Activated CD4-positive, alpha-beta T cell treated with anti-CD3 and anti-CD28 coated beads, Interleukin-2, amount 50 U/mL, for 24 hours (primary cell): ENCODE results near the gene NMNAT2.

Source experiments
- DNase-seq, 2 donors: peaks; one replicate each; pipeline ENCODE4 v3.0.0-alpha.2; 2020; ENCODE audit warnings: low read depth in 1 of 2, low spot score in 1 of 2

NMNAT2 gene

GRCh38 chr1:183366116-183366515 lies 52.1 kb downstream of the NMNAT2 start:
- DNase-seq: no peak

GRCh38 chr1:183365676-183366075 lies 52.5 kb downstream of the NMNAT2 start:
- DNase-seq: no peak

GRCh38 chr1:183365093-183365492 lies 53.1 kb downstream of the NMNAT2 start:
- DNase-seq: no peak

GRCh38 chr1:183363972-183364371 lies 54.2 kb downstream of the NMNAT2 start:
- no peak for DNase-seq

- no peak for DNase-seq
These were observed 57.1 kb downstream of the NMNAT2 start for GRCh38 chr1:183361081-183361480.

- no peak for DNase-seq
These were observed 57.7 kb downstream of the NMNAT2 start for GRCh38 chr1:183360473-183360872.

- DNase-seq: no peak
These were observed 61.5 kb downstream of the NMNAT2 start for GRCh38 chr1:183356534-183357182.

- no peak for DNase-seq
These were observed 62.4 kb downstream of the NMNAT2 start for GRCh38 chr1:183355797-183356196.

GRCh38 chr1:183355181-183355580 lies 63.0 kb downstream of the NMNAT2 start:
- DNase-seq: no peak

- DNase-seq: no peak
These were observed 64.6 kb downstream of the NMNAT2 start for GRCh38 chr1:183353597-183353996.

- no peak for DNase-seq
These were observed 68.9 kb downstream of the NMNAT2 start for GRCh38 chr1:183349201-183349711.

GRCh38 chr1:183346276-183346732 lies 71.9 kb downstream of the NMNAT2 start:
- DNase-seq: no peak

- DNase-seq: no peak
These were observed 78.5 kb downstream of the NMNAT2 start for GRCh38 chr1:183339556-183340167.

GRCh38 chr1:183331091-183331742 lies 87.0 kb downstream of the NMNAT2 start:
- DNase-seq: no peak

- DNase-seq: no peak
These were observed 87.8 kb downstream of the NMNAT2 start for GRCh38 chr1:183330335-183330734.

GRCh38 chr1:183328371-183328770 lies 89.8 kb downstream of the NMNAT2 start:
- no peak for DNase-seq

GRCh38 chr1:183327434-183328290 lies 90.5 kb downstream of the NMNAT2 start:
- no peak for DNase-seq

GRCh38 chr1:183323849-183324683 lies 94.1 kb downstream of the NMNAT2 start:
- no peak for DNase-seq

- DNase-seq: no peak
These were observed 98.6 kb downstream of the NMNAT2 start for GRCh38 chr1:183319606-183320005.

GRCh38 chr1:183319051-183319450 lies 99.1 kb downstream of the NMNAT2 start:
- DNase-seq: no peak
